Skeletal muscle satellite cell (primary cell): ENCODE results near the gene ZNF546.

ENCODE experiments used
- H3K27me3 ChIP-seq: 2 replicates; pipeline ENCODE4 v1.7.0; 2013; ENCODE audit warnings: low read length; ENCODE audit not compliant: control insufficient read depth, insufficient read depth
- H3K36me3 ChIP-seq: 2 replicates; pipeline ENCODE4 v1.7.0; 2013; ENCODE audit warnings: mild to moderate bottlenecking, control low read depth, low read length; ENCODE audit not compliant: insufficient read depth
- H3K4me1 ChIP-seq: 2 replicates; pipeline ENCODE4 v1.7.0; 2013; ENCODE audit warnings: low read length; ENCODE audit not compliant: control insufficient read depth, insufficient read depth
- H3K4me2 ChIP-seq: 2 replicates; pipeline ENCODE4 v1.7.0; 2013; ENCODE audit warnings: mild to moderate bottlenecking, low read length
- H3K4me3 ChIP-seq: 2 replicates; pipeline ENCODE4 v1.7.0; 2013; ENCODE audit warnings: low read length
- H3K9ac ChIP-seq: 2 replicates; pipeline ENCODE4 v1.7.0; 2013; ENCODE audit warnings: mild to moderate bottlenecking, low read depth, low read length, moderate library complexity
- H3K9me3 ChIP-seq: replicated peaks from 2 replicates; pipeline ENCODE4 v1.7.0; 2013; ENCODE audit warnings: mild to moderate bottlenecking, control low read depth, low read length

The ZNF546 gene

DNA sequence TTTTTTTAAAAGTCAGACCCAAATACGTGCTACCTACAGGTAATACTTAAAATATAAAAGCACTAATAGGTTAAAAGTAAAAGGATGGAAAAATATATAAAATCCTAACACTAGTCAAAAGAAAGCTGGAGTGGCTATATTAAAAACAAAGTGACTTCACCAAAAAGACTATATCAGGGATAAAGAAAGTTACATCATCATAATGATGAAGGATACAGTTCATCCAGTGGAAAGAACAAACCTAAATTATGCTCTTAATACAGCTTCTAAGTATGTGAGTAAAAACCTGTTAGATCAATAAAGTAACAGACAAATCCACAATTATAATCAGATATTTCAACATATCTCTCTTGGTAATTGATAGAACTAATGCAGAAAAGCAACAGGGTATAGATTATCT, 60.3 kb downstream of the ZNF546 start:
- H3K4me3 ChIP-seq = no peak overlapping the region
- H3K9me3 ChIP-seq = peaks cover 3% of the 10 kb centered on the region
- peaks cover 5% of the 10 kb centered on the region for H3K4me1 ChIP-seq
- peak overlapping the region; percentile 87 for H3K4me2 ChIP-seq
- H3K27me3 ChIP-seq = no peaks in the 10 kb centered on the region
- H3K36me3 ChIP-seq = no peaks in the 10 kb centered on the region
- H3K9ac ChIP-seq = no peak overlapping the region

GRCh38 chr19:40059624-40060023, 62.8 kb downstream of the ZNF546 start:
- Histone ChIP-seq H3K36me3 (no peaks in the 10 kb centered on the region), H3K4me1 (peaks cover 5% of the 10 kb centered on the region), H3K27me3 (no peaks in the 10 kb centered on the region), H3K4me3 (no peak overlapping the region), H3K9me3 (peaks cover 5% of the 10 kb centered on the region), H3K4me2 (no peak overlapping the region), H3K9ac (no peak overlapping the region)

DNA sequence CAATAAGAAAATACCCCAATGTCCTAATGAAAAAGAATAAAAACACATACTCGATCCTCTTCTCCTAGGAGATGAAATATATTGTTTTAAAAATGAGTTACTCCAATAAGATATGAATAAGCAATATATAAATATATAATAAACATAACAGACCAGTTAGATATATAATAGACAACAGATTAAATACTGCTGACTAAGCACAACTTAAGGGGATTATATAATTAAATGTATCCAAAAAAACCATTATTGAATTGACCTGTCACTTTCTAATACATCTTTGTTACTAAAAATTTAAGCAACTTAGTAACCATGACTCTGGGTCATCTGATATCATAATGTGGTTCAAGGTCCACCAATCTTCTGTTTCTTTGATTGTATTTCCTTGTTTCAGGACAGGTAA, 73.2 kb downstream of the ZNF546 start:
- Histone ChIP-seq H3K4me3 (no peak overlapping the region), H3K4me1 (no peaks in the 10 kb centered on the region), H3K9me3 (peaks cover 4% of the 10 kb centered on the region), H3K27me3 (no peaks in the 10 kb centered on the region), H3K36me3 (peaks cover 13% of the 10 kb centered on the region), H3K9ac (no peak overlapping the region), H3K4me2 (no peak overlapping the region)
